Left lung (tissue), 10 donors: ENCODE data around the gene EEPD1. TPM values are rescaled to one million over a fixed set of nuclear protein-coding genes. Genes with fewer than 3 reads are reported as not detected.

Experiments used
- ATAC-seq: fragments of 200-7000 bp; cut with Tn5 transposase; one replicate; pipeline ENCODE4 v1.9.1; 2020; ENCODE audit warnings: moderate library complexity
- DNase-seq, 4 donors: peaks; one replicate each; pipeline ENCODE4 v3.0.0-alpha.2; 2013 to 2020
- H3K27ac ChIP-seq, 2 donors: fragments of 200-600 bp; sonication (generic) in 1 of 2; one replicate each; pipeline versions ENCODE4 v1.5.0 to v1.8.0; 2020 to 2021
- H3K27me3 ChIP-seq, 2 donors: fragments of 200-600 bp; sonication (generic) in 1 of 2; one replicate each; pipeline versions ENCODE4 v1.5.0 to v1.8.0; 2020 to 2021
- H3K36me3 ChIP-seq, 2 donors: fragments of 200-600 bp; sonication (generic) in 1 of 2; one replicate each; pipeline versions ENCODE4 v1.5.0 to v1.8.0; 2020 to 2021
- H3K4me1 ChIP-seq, 2 donors: fragments of 200-600 bp; one replicate each; pipeline ENCODE4 v1.8.0; 2021
- H3K4me3 ChIP-seq, 2 donors: fragments of 200-600 bp; sonication (generic) in 1 of 2; one replicate each; pipeline versions ENCODE4 v1.5.0 to v1.8.0; 2020 to 2021; ENCODE audit warnings: mild to moderate bottlenecking in 1 of 2
- H3K9me3 ChIP-seq, 2 donors: fragments of 200-600 bp; sonication (generic) in 1 of 2; one replicate each; pipeline versions ENCODE4 v1.5.0 to v1.8.0; 2020 to 2021
- intact Hi-C, 2 donors: fragments of 100-400 bp; cut with DNase I; formaldehyde crosslinking; loops; one replicate each; pipeline versions ENCODE4 v1.11.2 to v1.14.2; 2022
- polyA plus RNA-seq, 6 donors: library from polyadenylated mRNA; unstranded; fragments of 120-200 nt; gene quantifications; one replicate each; pipeline ENCODE4 v1.2.1, GENCODE V29; 2013; ENCODE audit not compliant: insufficient read length in 6 of 6
- total RNA-seq, 2 donors: library from RNA; stranded (reverse); fragmentation: NEBNext Ultra II Directional; extraction: Animal tissue kit (Norgen Biotek cat#: 25700); gene quantifications; one replicate each; pipeline ENCODE4 v1.2.1, GENCODE V29; 2021
- TF ChIP-seq, protein P1 (sequence below), 2 donors: fragments of 200-600 bp; sonication (generic) in 1 of 2; IDR thresholded peaks; one replicate each; pipeline versions ENCODE4 v1.5.0 to v1.8.0; 2021; ENCODE audit warnings: antibody characterized with exemption in 2 of 2
- donor health status: DM: no; HTN: yes; CAD: no.
- donor health status: DM: no; HTN: no; CAD: no.

Gene EEPD1
- total and polyA plus RNA-seq, 8 donors, result 7.8 to 22.8 (median 19.0) TPM

DNA sequence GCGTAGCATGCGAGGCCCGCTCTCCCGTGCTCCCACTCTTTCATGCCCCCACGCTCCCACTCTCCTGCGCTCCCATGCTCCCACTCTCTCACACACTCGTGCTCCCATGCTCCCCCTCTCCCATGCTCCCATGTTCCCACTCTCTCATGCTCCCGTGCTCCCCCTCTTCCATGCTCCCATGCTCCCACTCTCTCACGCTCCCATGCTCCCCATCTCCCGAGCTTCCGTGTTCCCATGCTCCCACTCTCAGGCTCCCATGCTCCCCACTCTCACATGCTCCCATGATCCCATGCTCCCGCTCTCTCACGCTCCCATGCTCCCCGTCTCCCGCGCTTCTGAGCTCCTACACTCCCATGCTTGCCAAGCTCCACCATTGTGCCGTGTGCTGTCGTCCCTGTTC lies 152.2 kb downstream of the EEPD1 start:
- ATAC-seq (no peak), DNase-seq (no peak)
- Histone ChIP-seq H3K9me3 (no peaks in the 10 kb centered on the region), H3K36me3 (no peaks in the 10 kb centered on the region), H3K27ac (no peak overlapping the region), H3K4me1 (peaks cover 19 to 29% of the 10 kb centered on the region in 2 donors), H3K4me3 (no peak overlapping the region), H3K27me3 (no peaks in the 10 kb centered on the region)
- intact Hi-C loops, result no loop called here
- TF ChIP-seq, protein P1, sequence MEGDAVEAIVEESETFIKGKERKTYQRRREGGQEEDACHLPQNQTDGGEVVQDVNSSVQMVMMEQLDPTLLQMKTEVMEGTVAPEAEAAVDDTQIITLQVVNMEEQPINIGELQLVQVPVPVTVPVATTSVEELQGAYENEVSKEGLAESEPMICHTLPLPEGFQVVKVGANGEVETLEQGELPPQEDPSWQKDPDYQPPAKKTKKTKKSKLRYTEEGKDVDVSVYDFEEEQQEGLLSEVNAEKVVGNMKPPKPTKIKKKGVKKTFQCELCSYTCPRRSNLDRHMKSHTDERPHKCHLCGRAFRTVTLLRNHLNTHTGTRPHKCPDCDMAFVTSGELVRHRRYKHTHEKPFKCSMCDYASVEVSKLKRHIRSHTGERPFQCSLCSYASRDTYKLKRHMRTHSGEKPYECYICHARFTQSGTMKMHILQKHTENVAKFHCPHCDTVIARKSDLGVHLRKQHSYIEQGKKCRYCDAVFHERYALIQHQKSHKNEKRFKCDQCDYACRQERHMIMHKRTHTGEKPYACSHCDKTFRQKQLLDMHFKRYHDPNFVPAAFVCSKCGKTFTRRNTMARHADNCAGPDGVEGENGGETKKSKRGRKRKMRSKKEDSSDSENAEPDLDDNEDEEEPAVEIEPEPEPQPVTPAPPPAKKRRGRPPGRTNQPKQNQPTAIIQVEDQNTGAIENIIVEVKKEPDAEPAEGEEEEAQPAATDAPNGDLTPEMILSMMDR (IDR thresholded peaks at IDR 0.05), result no peak

DNA sequence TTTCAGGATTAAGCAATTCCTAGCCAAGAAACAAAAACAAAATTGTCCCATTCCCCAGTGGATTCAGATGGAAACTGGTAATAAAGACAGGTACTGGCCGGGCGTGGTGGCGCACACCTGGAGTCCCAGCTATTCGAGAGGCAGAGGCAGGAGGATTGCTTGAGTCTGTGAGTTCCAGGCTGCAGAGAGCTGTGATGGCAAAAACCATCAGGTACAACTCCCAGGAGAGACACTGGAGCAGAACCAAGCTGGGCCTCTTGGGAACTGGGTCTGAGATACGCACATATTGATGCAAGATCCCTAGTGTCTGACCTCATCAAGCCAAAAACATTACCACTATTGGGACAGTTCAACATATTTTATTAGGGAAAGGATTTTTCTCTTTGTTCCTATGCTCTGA lies 152.6 kb downstream of the EEPD1 start:
- ATAC-seq (no peak), DNase-seq (no peak)
- H3K4me3 ChIP-seq, result no peak overlapping the region
- H3K36me3 ChIP-seq, result no peaks in the 10 kb centered on the region
- TF ChIP-seq, protein P1 (IDR thresholded peaks at IDR 0.05), result no peak
- no peaks in the 10 kb centered on the region for H3K27me3 ChIP-seq
- intact Hi-C loops, result no loop called here
- no peak overlapping the region for H3K27ac ChIP-seq
- H3K4me1 ChIP-seq, result peaks cover 19 to 29% of the 10 kb centered on the region in 2 donors
- no peaks in the 10 kb centered on the region for H3K9me3 ChIP-seq

DNA sequence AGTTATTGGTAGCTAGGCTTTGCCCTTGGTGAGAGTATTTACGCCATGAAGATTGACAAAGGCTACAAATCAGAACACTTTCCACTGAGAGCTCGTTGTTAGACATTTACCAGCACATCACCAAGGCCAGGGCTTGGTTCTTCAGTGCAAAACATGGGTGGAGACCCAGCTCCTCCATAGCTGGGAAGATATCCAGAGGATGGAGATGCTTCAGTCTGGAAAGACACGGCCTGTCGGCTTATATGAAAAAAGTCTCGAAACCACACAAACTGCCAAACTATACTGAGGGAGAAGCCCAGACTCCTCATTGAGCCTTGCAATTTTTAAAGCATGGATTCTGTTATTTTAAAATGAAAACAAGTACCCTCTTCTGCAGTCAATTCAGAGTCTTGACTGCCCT lies 153.2 kb downstream of the EEPD1 start:
- intact Hi-C loops, result no loop called here
- TF ChIP-seq, protein P1 (IDR thresholded peaks at IDR 0.05), result no peak
- DNase-seq (no peak), ATAC-seq (no peak)
- H3K4me3 ChIP-seq, result no peak overlapping the region
- no peaks in the 10 kb centered on the region for H3K27me3 ChIP-seq
- no peaks in the 10 kb centered on the region for H3K9me3 ChIP-seq
- H3K36me3 ChIP-seq, result no peaks in the 10 kb centered on the region
- H3K4me1 ChIP-seq, result peaks cover 19 to 29% of the 10 kb centered on the region in 2 donors
- no peak overlapping the region for H3K27ac ChIP-seq

DNA sequence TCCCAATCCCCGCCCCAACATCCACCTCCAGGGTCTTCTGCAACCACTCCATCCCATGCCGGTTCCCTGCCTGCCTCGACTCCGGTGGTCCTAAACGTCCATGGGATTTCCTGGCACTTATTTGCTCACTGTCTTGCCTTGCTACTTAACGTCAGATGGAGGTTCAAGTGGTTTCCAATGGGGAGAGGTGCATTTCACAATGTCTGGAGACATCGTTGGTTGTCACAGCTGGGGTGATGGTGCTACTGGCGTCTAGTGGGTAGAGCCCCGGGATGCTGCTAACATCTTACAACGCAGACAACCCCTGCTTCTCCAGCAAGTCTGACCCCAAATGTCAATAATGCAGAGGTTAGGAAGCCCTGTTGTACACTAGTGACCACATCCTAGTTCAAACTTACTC lies 153.7 kb downstream of the EEPD1 start:
- no peaks in the 10 kb centered on the region for H3K9me3 ChIP-seq
- DNase-seq (no peak), ATAC-seq (no peak)
- H3K27ac ChIP-seq, result no peak overlapping the region
- intact Hi-C loops, result no loop called here
- TF ChIP-seq, protein P1 (IDR thresholded peaks at IDR 0.05), result no peak
- H3K4me1 ChIP-seq, result peaks cover 19 to 29% of the 10 kb centered on the region in 2 donors
- no peaks in the 10 kb centered on the region for H3K36me3 ChIP-seq
- no peak overlapping the region for H3K4me3 ChIP-seq
- no peaks in the 10 kb centered on the region for H3K27me3 ChIP-seq

DNA sequence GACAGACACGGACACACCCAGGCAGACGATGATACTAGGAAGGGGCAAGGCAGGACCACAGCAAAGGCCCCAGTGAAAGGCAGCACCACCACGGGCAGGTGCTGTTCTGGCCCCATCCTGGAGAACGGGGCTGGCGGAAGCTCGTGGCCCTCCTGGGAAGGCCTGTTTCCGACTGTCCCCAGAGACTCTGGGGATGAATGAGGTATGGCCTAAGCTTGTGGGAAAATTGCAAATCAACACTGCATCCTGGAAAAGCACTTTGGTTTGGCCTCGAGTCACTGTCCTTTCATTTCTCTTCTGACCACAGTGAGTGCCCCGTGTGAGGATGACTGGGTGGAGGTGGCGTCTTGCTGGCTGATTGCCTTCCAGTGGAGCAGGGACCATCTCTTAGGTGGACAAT lies 155.0 kb downstream of the EEPD1 start:
- Histone ChIP-seq H3K4me1 (peaks cover 16 to 19% of the 10 kb centered on the region in 2 donors), H3K27ac (no peak overlapping the region), H3K9me3 (no peaks in the 10 kb centered on the region), H3K36me3 (no peaks in the 10 kb centered on the region), H3K27me3 (no peaks in the 10 kb centered on the region), H3K4me3 (no peak overlapping the region)
- ATAC-seq (no peak), DNase-seq (no peak)
- intact Hi-C loops, result no loop called here
- TF ChIP-seq, protein P1 (IDR thresholded peaks at IDR 0.05), result no peak
